Urothelium cell line (cell line): ENCODE measurements around the gene CLIC3.

Source experiments
- DNase-seq: peaks from one replicate; pipeline ENCODE4 v3.0.0; 2011; ENCODE audit warnings: low spot score, mixed read lengths
- FAIRE-seq: peaks from 2 replicates; lab custom pipeline; 2011; peaks lifted over from hg19 to GRCh38; lab: Jason Lieb, UNC

CLIC3 gene

GRCh38 chr9:136983656-136984314 lies 12.6 kb downstream of the CLIC3 start:
- peak; percentile 93 for FAIRE-seq
- no peak for DNase-seq

GRCh38 chr9:136983167-136983566 lies 13.2 kb downstream of the CLIC3 start:
- no peak for DNase-seq
- FAIRE-seq, result no peak

- FAIRE-seq, result no peak
Measured at GRCh38 chr9:136982232-136983051, 13.9 kb downstream of the CLIC3 start, which contains the start of gene LCNL1. LCNL1 (plus strand) TSS chr9:136982993; CDS start chr9:136983587, 594 bp downstream.

GRCh38 chr9:136981588-136982231 lies 14.7 kb downstream of the CLIC3 start:
- no peak for FAIRE-seq

More at GRCh38 chr9:136982232-136983051, 13.9 kb downstream of the CLIC3 start, which contains the start of gene LCNL1:
- no peak for DNase-seq

GRCh38 chr9:136980669-136981478 lies 15.5 kb downstream of the CLIC3 start:
- DNase-seq (no peak), FAIRE-seq (no peak)

More at GRCh38 chr9:136981588-136982231, 14.7 kb downstream of the CLIC3 start:
- DNase-seq, result no peak

GRCh38 chr9:136979769-136980587 lies 16.4 kb downstream of the CLIC3 start:
- no peak for FAIRE-seq
- DNase-seq, result no peak

- DNase-seq, result no peak
- FAIRE-seq, result no peak
Measured at GRCh38 chr9:136978865-136979544, 17.4 kb downstream of the CLIC3 start.

GRCh38 chr9:136978073-136978864 lies 18.1 kb downstream of the CLIC3 start:
- FAIRE-seq (no peak), DNase-seq (peak; percentile 71)

- FAIRE-seq (no peak), DNase-seq (no peak)
Measured at GRCh38 chr9:136977649-136978072, 18.7 kb downstream of the CLIC3 start.

GRCh38 chr9:136977223-136977622 lies 19.1 kb downstream of the CLIC3 start, which contains the start of gene PTGDS:
PTGDS (plus strand) TSS chr9:136977504; CDS start chr9:136977579, 75 bp downstream.
- DNase-seq, result no peak
- no peak for FAIRE-seq

GRCh38 chr9:136975644-136976043 lies 20.7 kb downstream of the CLIC3 start:
- no peak for DNase-seq
- FAIRE-seq, result no peak

- FAIRE-seq (no peak), DNase-seq (no peak)
Measured at GRCh38 chr9:136974817-136975535, 21.4 kb downstream of the CLIC3 start.

GRCh38 chr9:136973618-136974617 lies 22.4 kb downstream of the CLIC3 start:
- no peak for DNase-seq
- no peak for FAIRE-seq

- DNase-seq (no peak), FAIRE-seq (no peak)
Measured at GRCh38 chr9:136972743-136973142, 23.6 kb downstream of the CLIC3 start.

GRCh38 chr9:136972335-136972734 lies 24.0 kb downstream of the CLIC3 start:
- DNase-seq (no peak), FAIRE-seq (no peak)

- DNase-seq (no peak), FAIRE-seq (no peak)
Measured at GRCh38 chr9:136971746-136972145, 24.6 kb downstream of the CLIC3 start.
